Endothelial cell of hepatic sinusoid (primary cell): ENCODE results near the gene CCDC80.
"Not testable (repeated sequence)": the region's sequence is repeated elsewhere in the genome, so short reads cannot be mapped to it uniquely, and the experiment has no call there.

Source experiments
- in situ Hi-C: cut with HindIII; loops from 2 replicates; pipeline ENCODE4 v1.10.0; 2017; ENCODE audit warnings: low sequenced_read_pairs

CCDC80 gene

GRCh38 chr3:112640930-112641801 lies at the start of gene CCDC80:
Gene CCDC80, minus strand, starts transcription at chr3:112641143. Its CDS starts 1,238 bp downstream, at chr3:112639905.
- in situ Hi-C loops, result no loop called here

GRCh38 chr3:112689989-112690388 lies 49.0 kb upstream of the CCDC80 start:
- in situ Hi-C loops, result no loop called here

GRCh38 chr3:112689385-112689784 lies 48.4 kb upstream of the CCDC80 start:
- in situ Hi-C loops, result no loop called here

- in situ Hi-C loops, result no loop called here
These were observed 47.9 kb upstream of the CCDC80 start for GRCh38 chr3:112688819-112689218.

- in situ Hi-C loops, result no loop called here
These were observed 47.3 kb upstream of the CCDC80 start for GRCh38 chr3:112688085-112688769.

GRCh38 chr3:112687616-112688015 lies 46.7 kb upstream of the CCDC80 start:
- in situ Hi-C loops, result no loop called here

GRCh38 chr3:112687211-112687610 lies 46.3 kb upstream of the CCDC80 start:
- in situ Hi-C loops, result no loop called here

- in situ Hi-C loops, result no loop called here
These were observed 45.2 kb upstream of the CCDC80 start for GRCh38 chr3:112685956-112686799.

GRCh38 chr3:112685420-112685819 lies 44.5 kb upstream of the CCDC80 start:
- in situ Hi-C loops, result no loop called here

GRCh38 chr3:112682361-112682760 lies 41.4 kb upstream of the CCDC80 start:
- in situ Hi-C loops, result no loop called here

GRCh38 chr3:112681822-112682325 lies 40.9 kb upstream of the CCDC80 start:
- in situ Hi-C loops, result no loop called here

GRCh38 chr3:112676659-112677234 lies 35.8 kb upstream of the CCDC80 start:
- in situ Hi-C loops, result no loop called here

GRCh38 chr3:112675943-112676535 lies 35.1 kb upstream of the CCDC80 start:
- in situ Hi-C loops, result no loop called here

GRCh38 chr3:112675349-112675748 lies 34.4 kb upstream of the CCDC80 start:
- in situ Hi-C loops, result no loop called here

GRCh38 chr3:112672716-112673541 lies 32.0 kb upstream of the CCDC80 start:
- in situ Hi-C loops, result no loop called here

GRCh38 chr3:112671930-112672715 lies 31.2 kb upstream of the CCDC80 start:
- in situ Hi-C loops, result no loop called here

- in situ Hi-C loops, result no loop called here
These were observed 29.9 kb upstream of the CCDC80 start for GRCh38 chr3:112670824-112671223.

- in situ Hi-C loops, result no loop called here
These were observed 26.7 kb upstream of the CCDC80 start for GRCh38 chr3:112667599-112667998.

GRCh38 chr3:112665009-112665408 lies 24.1 kb upstream of the CCDC80 start:
- in situ Hi-C loops, result not testable (repeated sequence)
